OCI-LY1 (cell line): Measurements from ENCODE around the gene SLC26A4.

ENCODE experiments used
- CTCF ChIP-seq: fragments of 200-600 bp; sonication (generic), shearing (Covaris generic); IDR thresholded peaks from 2 replicates; pipeline ENCODE4 v1.5.1; 2017; ENCODE audit warnings: mild to moderate bottlenecking, antibody characterized with exemption, low read length, moderate library complexity, mixed read lengths
- EZH2 ChIP-seq: fragments of 200-600 bp; sonication (generic), shearing (Covaris generic); IDR thresholded peaks from 2 replicates; pipeline ENCODE4 v1.8.0; 2017; ENCODE audit warnings: borderline replicate concordance, mixed run types, mild to moderate bottlenecking, antibody characterized with exemption, low read length, moderate library complexity, mixed read lengths

- no peak for TF ChIP-seq CTCF
- TF ChIP-seq EZH2 = no peak
Observed at GRCh38 chr7:107703872-107704271, 43.2 kb downstream of the SLC26A4 start.
